SJCRH30 (cell line): ENCODE measurements around the gene AVPI1. TPM values are rescaled to one million over a fixed set of nuclear protein-coding genes. Genes with fewer than 3 reads are reported as not detected.
"Not testable (repeated sequence)": the region's sequence is repeated elsewhere in the genome, so short reads cannot be mapped to it uniquely, and the experiment has no call there.

Source experiments
- DNase-seq, 2 experiments: peaks; one replicate each; pipeline ENCODE4 v3.0.0-alpha.2; 2015 to 2020
- H3K27ac ChIP-seq: fragments of 250-450 bp; sonication (Bioruptor Pico); 2 replicates; pipeline ENCODE4 v1.5.1; 2020; ENCODE audit warnings: mild to moderate bottlenecking, moderate library complexity
- H3K27me3 ChIP-seq: fragments of 250-450 bp; sonication (Bioruptor Pico); 2 replicates; pipeline ENCODE4 v1.5.1; 2020; ENCODE audit warnings: mild to moderate bottlenecking, moderate library complexity
- H3K36me3 ChIP-seq: fragments of 250-450 bp; sonication (Bioruptor Pico); 2 replicates; pipeline ENCODE4 v1.5.1; 2020; ENCODE audit warnings: mild to moderate bottlenecking, moderate library complexity
- H3K4me1 ChIP-seq: fragments of 250-450 bp; sonication (Bioruptor Pico); 2 replicates; pipeline ENCODE4 v1.5.1; 2020; ENCODE audit warnings: mild to moderate bottlenecking, moderate library complexity
- H3K4me3 ChIP-seq: fragments of 250-450 bp; sonication (Bioruptor Pico); 2 replicates; pipeline ENCODE4 v1.5.1; 2020; ENCODE audit warnings: mild to moderate bottlenecking, moderate library complexity
- H3K9me3 ChIP-seq: fragments of 250-450 bp; sonication (Bioruptor Pico); replicated peaks from 2 replicates; pipeline ENCODE4 v1.5.1; 2020; ENCODE audit warnings: mild to moderate bottlenecking, moderate library complexity
- total RNA-seq: library from RNA; depleted of rRNA; stranded (reverse); fragments of >200 nt; shearing (Covaris generic); gene quantifications from 2 replicates; pipeline ENCODE4 v1.2.3, GENCODE V29; 2014

Gene AVPI1
- total RNA-seq, 1 experiment from 2014 or later, result 11.2 TPM

- no peaks in the 10 kb centered on the region for H3K27me3 ChIP-seq
- no peak overlapping the region for H3K27ac ChIP-seq
- no peak overlapping the region for H3K4me3 ChIP-seq
- H3K36me3 ChIP-seq, result peaks cover 30% of the 10 kb centered on the region
- H3K4me1 ChIP-seq, result peaks cover 4% of the 10 kb centered on the region; the same call in 1 of the 2 replicates
- H3K9me3 ChIP-seq, result no peaks in the 10 kb centered on the region
- DNase-seq, result peak; percentile 35 to 75
Measured at GRCh38 chr10:97676770-97677581, 10.1 kb downstream of the AVPI1 start.

DNA sequence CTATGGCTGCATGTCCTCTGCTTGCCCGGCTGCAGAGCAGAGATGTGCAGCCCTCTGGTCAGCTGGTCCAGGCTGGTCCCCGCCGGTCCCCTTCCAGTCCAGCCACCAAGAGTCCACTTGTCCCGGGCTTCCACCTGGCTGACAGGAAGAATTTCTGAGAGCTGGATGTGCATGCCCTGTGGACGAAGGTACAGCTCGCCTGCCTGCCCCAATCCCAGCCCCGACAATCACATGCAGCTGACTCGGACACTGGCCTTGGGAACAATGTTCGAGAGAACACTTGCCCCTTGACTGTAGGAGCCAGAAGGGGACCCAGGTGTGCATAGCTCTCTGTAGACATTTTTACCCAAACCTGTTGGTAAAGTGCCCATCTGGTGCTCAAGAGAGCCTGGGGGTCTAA is 11.8 kb downstream of the AVPI1 start:
- no peak overlapping the region for H3K27ac ChIP-seq
- no peaks in the 10 kb centered on the region for H3K9me3 ChIP-seq
- no peak overlapping the region for H3K4me3 ChIP-seq
- peaks cover 33% of the 10 kb centered on the region for H3K36me3 ChIP-seq
- peaks cover 4% of the 10 kb centered on the region; the same call in 1 of the 2 replicates for H3K4me1 ChIP-seq
- no peaks in the 10 kb centered on the region for H3K27me3 ChIP-seq
- no peak for DNase-seq

- no peak overlapping the region for H3K4me3 ChIP-seq
- H3K9me3 ChIP-seq, result no peaks in the 10 kb centered on the region
- H3K36me3 ChIP-seq, result peaks cover 38% of the 10 kb centered on the region
- H3K27ac ChIP-seq, result no peak overlapping the region
- no peaks in the 10 kb centered on the region for H3K27me3 ChIP-seq
- DNase-seq, result peak; percentile 53 to 58
- peaks cover 4% of the 10 kb centered on the region; the same call in 1 of the 2 replicates for H3K4me1 ChIP-seq
Measured at GRCh38 chr10:97673736-97674525, 13.1 kb downstream of the AVPI1 start.

GRCh38 chr10:97669571-97669970 is 17.5 kb downstream of the AVPI1 start:
- Histone ChIP-seq H3K36me3 (peaks cover 31% of the 10 kb centered on the region), H3K4me3 (no peak overlapping the region), H3K27ac (no peak overlapping the region), H3K9me3 (no peaks in the 10 kb centered on the region), H3K27me3 (no peaks in the 10 kb centered on the region), H3K4me1 (peaks cover 4% of the 10 kb centered on the region; the same call in 1 of the 2 replicates)
- DNase-seq, result no peak

DNA sequence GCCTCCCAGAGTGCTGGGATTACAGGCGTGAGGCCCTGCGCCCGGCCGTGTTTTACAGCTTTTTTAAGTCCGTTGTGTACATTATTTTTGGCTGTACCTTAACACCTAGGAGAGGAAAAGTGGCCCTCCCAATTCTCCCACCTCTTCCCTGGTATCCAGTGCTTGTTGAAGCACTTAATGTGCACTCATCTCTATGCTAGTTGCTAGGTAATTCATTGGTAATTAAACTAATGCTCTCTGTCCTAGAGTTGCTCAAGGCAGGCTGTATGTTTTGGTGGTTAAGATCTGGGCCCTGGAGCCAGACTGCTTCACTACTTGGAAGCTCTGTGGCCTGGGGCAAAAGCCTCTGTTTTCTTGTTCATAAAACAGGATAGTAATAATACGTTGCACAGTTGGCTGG is 19.6 kb downstream of the AVPI1 start:
- Histone ChIP-seq H3K4me3 (no peak overlapping the region), H3K9me3 (no peaks in the 10 kb centered on the region), H3K36me3 (peaks cover 26% of the 10 kb centered on the region), H3K27me3 (no peaks in the 10 kb centered on the region), H3K4me1 (no peaks in the 10 kb centered on the region), H3K27ac (no peak overlapping the region)
- no peak for DNase-seq

DNA sequence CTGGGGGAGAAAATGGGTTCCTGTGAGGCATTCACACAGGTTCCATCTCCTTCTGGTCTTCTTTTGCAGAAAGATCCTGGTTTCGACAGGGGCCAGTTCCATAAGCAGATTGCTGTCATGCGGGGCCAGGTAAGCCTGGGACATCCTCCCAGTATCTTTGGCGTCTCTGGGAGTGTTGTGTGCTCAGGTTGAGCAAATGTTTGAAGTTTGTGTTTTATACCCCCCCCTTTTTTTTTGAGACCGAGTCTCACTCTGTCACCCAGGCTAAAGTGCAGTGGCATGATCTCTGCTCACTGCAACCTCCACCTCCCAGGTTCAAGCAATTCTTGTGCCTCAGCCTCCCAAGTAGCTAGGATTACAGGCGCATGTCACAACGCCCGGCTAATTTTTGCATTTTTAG is 20.0 kb downstream of the AVPI1 start:
- DNase-seq, result no peak
- H3K9me3 ChIP-seq, result no peaks in the 10 kb centered on the region
- H3K27me3 ChIP-seq, result no peaks in the 10 kb centered on the region
- H3K4me1 ChIP-seq, result no peaks in the 10 kb centered on the region
- H3K36me3 ChIP-seq, result peaks cover 25% of the 10 kb centered on the region
- H3K27ac ChIP-seq, result no peak overlapping the region
- no peak overlapping the region for H3K4me3 ChIP-seq

GRCh38 chr10:97664282-97664850 is 22.7 kb downstream of the AVPI1 start:
- H3K4me3 ChIP-seq, result no peak overlapping the region
- H3K9me3 ChIP-seq, result no peaks in the 10 kb centered on the region
- H3K27ac ChIP-seq, result no peak overlapping the region
- no peaks in the 10 kb centered on the region for H3K4me1 ChIP-seq
- DNase-seq, result no peak
- H3K27me3 ChIP-seq, result no peaks in the 10 kb centered on the region
- peaks cover 23% of the 10 kb centered on the region for H3K36me3 ChIP-seq

- no peak overlapping the region for H3K27ac ChIP-seq
Measured at GRCh38 chr10:97659589-97659988, 27.5 kb downstream of the AVPI1 start.

DNA sequence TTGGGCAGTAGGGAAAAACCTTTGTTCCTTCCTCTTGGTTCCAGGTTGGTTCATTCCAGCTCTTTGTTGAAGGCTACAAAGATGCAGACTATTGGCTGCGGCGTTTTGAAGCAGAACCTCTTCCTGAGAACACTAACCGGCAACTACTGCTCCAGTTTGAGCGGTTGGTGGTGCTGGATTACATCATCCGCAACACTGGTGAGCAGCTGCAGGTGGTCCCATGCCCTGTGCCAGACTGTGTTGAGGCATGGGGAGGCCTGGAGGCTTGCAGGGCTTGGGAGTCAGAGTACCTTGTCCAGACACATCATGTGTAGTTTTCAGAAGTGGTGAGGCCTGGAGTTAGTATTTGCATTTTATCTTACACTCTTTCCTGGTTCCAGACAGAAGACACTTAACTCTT is 30.3 kb downstream of the AVPI1 start:
- DNase-seq, result no peak
- Histone ChIP-seq H3K27me3 (no peaks in the 10 kb centered on the region), H3K36me3 (peaks cover 23% of the 10 kb centered on the region), H3K27ac (no peak overlapping the region), H3K4me1 (no peaks in the 10 kb centered on the region), H3K4me3 (no peak overlapping the region), H3K9me3 (no peaks in the 10 kb centered on the region)

More at GRCh38 chr10:97659589-97659988, 27.5 kb downstream of the AVPI1 start:
- no peak overlapping the region for H3K4me3 ChIP-seq
- no peaks in the 10 kb centered on the region for H3K4me1 ChIP-seq
- H3K36me3 ChIP-seq, result peaks cover 26% of the 10 kb centered on the region
- H3K9me3 ChIP-seq, result no peaks in the 10 kb centered on the region
- no peaks in the 10 kb centered on the region for H3K27me3 ChIP-seq
- DNase-seq, result no peak

GRCh38 chr10:97651773-97652172 is 35.3 kb downstream of the AVPI1 start:
- peaks cover 8% of the 10 kb centered on the region for H3K4me1 ChIP-seq
- no peak for DNase-seq
- H3K4me3 ChIP-seq, result no peak overlapping the region
- no peak overlapping the region for H3K27ac ChIP-seq
- H3K27me3 ChIP-seq, result no peaks in the 10 kb centered on the region
- H3K9me3 ChIP-seq, result no peaks in the 10 kb centered on the region
- peaks cover 26% of the 10 kb centered on the region for H3K36me3 ChIP-seq

- Histone ChIP-seq H3K4me1 (peaks cover 8% of the 10 kb centered on the region), H3K9me3 (no peaks in the 10 kb centered on the region), H3K27me3 (no peaks in the 10 kb centered on the region), H3K4me3 (no peak overlapping the region), H3K36me3 (peaks cover 20% of the 10 kb centered on the region), H3K27ac (no peak overlapping the region)
- DNase-seq, result no peak
Measured at GRCh38 chr10:97650726-97651125, 36.3 kb downstream of the AVPI1 start.

GRCh38 chr10:97649405-97649750 is 37.7 kb downstream of the AVPI1 start:
- H3K36me3 ChIP-seq, result peaks cover 25% of the 10 kb centered on the region
- H3K27me3 ChIP-seq, H3K27ac ChIP-seq, DNase-seq, H3K9me3 ChIP-seq, H3K4me1 ChIP-seq, H3K4me3 ChIP-seq: not testable (repeated sequence)

DNA sequence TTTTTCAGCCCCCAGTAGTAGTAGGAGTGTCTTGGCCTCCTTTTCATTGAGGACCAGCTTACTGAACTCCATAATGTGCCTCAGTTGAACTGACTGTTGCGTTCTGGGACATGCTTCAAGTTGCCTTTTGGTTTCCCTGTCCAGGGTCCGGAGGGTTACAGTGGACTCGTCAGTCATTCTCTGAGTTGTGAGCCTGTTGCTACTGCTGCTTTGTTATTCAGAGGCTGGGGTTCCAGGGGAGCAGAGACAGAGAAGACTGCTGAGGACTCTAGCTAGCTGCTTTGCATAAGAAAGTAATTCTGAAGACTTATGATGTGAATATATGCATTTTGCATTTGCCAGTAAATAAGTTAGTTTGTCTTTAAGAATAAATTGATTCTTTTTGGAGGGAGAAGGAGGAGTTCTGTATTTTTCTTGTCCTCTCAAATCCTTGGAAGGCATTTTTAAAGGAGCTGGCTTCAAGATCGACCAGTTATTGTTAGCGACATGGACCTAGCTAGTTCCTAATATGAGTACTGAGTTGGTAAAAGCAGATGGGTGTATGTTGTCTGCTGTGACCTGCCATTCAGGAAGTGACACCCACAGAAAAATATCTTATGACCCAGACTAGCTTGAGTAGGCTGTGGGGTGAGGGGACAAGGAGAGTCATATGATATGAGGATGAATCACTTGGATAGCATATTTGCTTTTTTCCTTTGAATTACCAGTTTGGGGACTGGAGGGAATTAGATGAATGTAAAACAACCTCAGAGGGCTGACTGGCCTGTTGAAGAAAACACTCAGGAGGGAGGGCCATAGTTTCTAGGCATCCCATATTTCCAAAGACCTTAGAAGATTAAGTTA is 38.3 kb downstream of the AVPI1 start:
- DNase-seq, result peak; percentile 20 to 44
- Histone ChIP-seq H3K27me3 (no peaks in the 10 kb centered on the region), H3K4me1 (peaks cover 8% of the 10 kb centered on the region), H3K9me3 (no peaks in the 10 kb centered on the region), H3K27ac (no peak overlapping the region), H3K36me3 (peaks cover 29% of the 10 kb centered on the region), H3K4me3 (no peak overlapping the region)

GRCh38 chr10:97647556-97647955 is 39.5 kb downstream of the AVPI1 start:
- Histone ChIP-seq H3K27ac (no peak overlapping the region), H3K4me1 (peaks cover 8% of the 10 kb centered on the region), H3K36me3 (peaks cover 28% of the 10 kb centered on the region), H3K9me3 (no peaks in the 10 kb centered on the region), H3K4me3 (no peak overlapping the region), H3K27me3 (no peaks in the 10 kb centered on the region)
- DNase-seq, result no peak
